Ishikawa (cell line): Measurements from ENCODE around the gene GPR78.
A peak's percentile ranks its signal among the peaks of the same experiment; 100 is the strongest.

Experiments
- CEBPB ChIP-seq: IDR thresholded peaks from 2 replicates; pipeline ENCODE4 v1.6.1; 2012
- CREB1 ChIP-seq: IDR thresholded peaks from 2 replicates; pipeline ENCODE4 v1.6.1; 2012; ENCODE audit warnings: low read depth
- EGR1 ChIP-seq: IDR thresholded peaks from 2 replicates; pipeline ENCODE4 v1.6.1; 2012
- EP300 ChIP-seq: IDR thresholded peaks from 2 replicates; pipeline ENCODE4 v1.6.1; 2012; ENCODE audit warnings: borderline replicate concordance
- FOXM1 ChIP-seq: IDR thresholded peaks from 2 replicates; pipeline ENCODE4 v1.6.1; 2012; ENCODE audit warnings: low read depth, borderline replicate concordance
- NFIC ChIP-seq: IDR thresholded peaks from 2 replicates; pipeline ENCODE4 v1.6.1; 2012
- RAD21 ChIP-seq: IDR thresholded peaks from 2 replicates; pipeline ENCODE4 v1.6.1; 2012; ENCODE audit warnings: low read depth
- TAF1 ChIP-seq: IDR thresholded peaks from 2 replicates; pipeline ENCODE4 v1.6.1; 2012; ENCODE audit warnings: low read depth, mild to moderate bottlenecking
- TCF12 ChIP-seq: IDR thresholded peaks from 2 replicates; pipeline ENCODE4 v1.6.1; 2012; ENCODE audit warnings: low read depth
- TEAD4 ChIP-seq: IDR thresholded peaks from 2 replicates; pipeline ENCODE4 v1.6.1; 2012
- YY1 ChIP-seq: IDR thresholded peaks from 2 replicates; pipeline ENCODE4 v1.6.1; 2012; ENCODE audit warnings: low read depth
- ZBTB7A ChIP-seq: IDR thresholded peaks from 2 replicates; pipeline ENCODE4 v1.6.1; 2012; ENCODE audit warnings: low read depth
- TF ChIP-seq, protein P1 (sequence below): IDR thresholded peaks from 2 replicates; pipeline ENCODE4 v1.6.1; 2012
- TF ChIP-seq, protein P2 (sequence below): IDR thresholded peaks from 2 replicates; pipeline ENCODE4 v1.6.1; 2012
- TF ChIP-seq, protein P3 (sequence below): IDR thresholded peaks from 2 replicates; pipeline ENCODE4 v1.6.1; 2012; ENCODE audit warnings: low read depth, mild to moderate bottlenecking

Gene GPR78

DNA sequence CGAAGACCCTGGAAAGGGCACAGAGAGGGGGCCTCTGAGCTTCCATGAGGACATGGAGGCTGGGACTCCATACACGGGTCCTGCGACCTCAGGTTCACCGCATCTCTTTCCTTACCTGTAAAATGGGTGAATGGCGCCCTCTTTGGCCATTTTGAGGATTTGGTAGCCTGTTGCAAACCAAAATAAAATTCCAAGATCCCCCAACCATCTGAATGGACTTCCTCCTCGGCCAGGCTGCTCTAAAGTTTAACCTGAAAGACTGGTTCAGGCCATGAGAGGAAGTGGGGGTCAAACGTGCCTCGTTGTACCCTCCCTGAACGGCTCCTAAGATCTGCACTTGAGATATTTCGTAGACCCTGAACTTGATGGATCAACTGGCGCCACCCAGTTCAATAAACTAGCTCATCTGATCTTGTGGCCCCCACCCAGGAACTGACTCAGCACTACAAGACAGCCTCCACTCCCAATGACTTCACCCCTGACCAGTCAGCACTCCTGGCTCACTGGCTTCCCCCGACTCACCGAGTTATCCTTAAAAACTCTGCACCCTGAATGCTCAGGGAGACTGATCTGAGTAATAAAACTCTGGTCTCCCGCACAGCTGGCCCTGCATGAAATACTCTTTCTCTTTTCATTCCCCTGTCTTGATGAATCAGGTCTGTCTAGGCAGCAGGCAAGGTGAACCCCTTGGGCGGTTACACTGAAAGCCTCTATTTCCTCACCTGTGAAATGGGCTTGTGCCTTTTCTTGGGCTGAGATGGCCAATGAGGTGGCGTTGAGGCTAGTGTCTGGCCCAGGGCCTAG, 32.9 kb upstream of the GPR78 start:
- TF ChIP-seq, protein P1, sequence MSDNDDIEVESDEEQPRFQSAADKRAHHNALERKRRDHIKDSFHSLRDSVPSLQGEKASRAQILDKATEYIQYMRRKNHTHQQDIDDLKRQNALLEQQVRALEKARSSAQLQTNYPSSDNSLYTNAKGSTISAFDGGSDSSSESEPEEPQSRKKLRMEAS, result no peak
- TF ChIP-seq RAD21, result peak; percentile 84

DNA sequence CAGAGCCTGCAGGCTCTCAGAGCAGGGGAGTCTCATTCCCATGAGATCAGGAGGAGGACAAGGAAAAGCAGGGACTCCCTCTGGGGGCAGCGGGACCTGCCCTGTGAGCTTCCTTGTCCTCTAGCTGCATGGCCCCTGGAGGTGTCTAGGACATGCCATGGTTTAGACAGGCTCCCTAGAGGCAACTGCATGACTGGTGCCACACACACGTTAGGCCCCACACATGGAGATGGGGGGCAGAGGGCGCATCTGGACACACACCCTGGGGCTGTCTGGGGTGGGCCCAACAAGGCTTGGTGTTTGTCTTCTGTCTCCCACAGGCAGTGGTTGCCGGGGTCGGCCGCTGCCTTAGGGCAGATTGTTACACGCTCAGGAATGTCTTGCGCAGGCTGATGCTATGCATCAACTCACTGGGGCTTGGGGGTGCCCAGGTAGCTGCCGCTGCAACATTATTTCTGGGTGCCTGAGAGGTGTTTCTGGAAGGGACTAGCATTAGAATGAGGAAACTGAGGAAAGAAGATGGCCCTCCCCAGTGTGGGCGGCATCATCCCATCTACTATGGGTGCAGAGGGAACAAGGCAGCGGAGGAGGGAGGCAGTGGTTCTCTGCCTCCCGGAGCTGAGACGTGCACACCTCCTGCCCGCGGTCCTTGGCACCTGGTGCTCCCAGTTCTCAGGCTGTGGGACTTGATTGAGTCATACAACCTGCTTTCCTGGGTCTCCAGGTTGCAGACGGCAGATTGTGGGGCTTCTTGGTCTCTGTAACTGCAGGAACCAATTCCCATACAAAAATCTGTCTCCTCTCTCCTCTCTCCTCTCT, 32.1 kb upstream of the GPR78 start:
- no peak for TF ChIP-seq YY1
- no peak for TF ChIP-seq FOXM1
- TF ChIP-seq RAD21, result no peak
- TF ChIP-seq EGR1, result no peak

DNA sequence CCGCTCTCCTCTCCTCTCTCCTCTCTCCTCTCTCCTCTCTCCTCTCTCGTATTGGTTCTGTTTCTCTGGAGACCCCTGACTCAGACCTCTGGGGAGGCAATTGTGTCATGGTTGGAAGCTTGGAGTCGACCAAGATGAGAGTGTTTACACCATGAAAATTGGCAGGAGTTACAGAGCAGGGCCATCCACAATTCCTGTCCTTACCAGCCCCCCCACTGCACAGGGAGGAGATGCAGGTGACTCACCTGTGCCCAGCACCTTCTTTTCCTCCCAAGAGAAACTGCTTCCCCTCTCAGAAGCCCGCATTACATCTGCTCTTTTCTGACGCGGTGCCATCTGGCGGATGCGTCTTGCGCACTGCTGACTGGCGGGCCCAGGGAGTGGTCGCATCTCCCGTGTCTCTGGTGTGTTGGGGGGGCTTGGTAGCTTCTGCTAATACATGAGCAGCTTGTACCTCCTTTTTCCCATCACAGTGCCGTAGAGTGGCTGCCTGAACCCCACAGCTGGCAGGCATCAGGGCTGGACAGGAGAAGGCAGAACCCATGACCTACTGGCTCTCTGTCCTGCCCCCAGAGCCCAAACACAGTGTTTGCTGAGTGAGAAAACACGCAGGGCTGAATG, 31.4 kb upstream of the GPR78 start:
- TF ChIP-seq NFIC (no peak), FOXM1 (no peak), RAD21 (no peak)
- TF ChIP-seq, protein P2, sequence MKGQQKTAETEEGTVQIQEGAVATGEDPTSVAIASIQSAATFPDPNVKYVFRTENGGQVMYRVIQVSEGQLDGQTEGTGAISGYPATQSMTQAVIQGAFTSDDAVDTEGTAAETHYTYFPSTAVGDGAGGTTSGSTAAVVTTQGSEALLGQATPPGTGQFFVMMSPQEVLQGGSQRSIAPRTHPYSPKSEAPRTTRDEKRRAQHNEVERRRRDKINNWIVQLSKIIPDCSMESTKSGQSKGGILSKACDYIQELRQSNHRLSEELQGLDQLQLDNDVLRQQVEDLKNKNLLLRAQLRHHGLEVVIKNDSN, result no peak

DNA sequence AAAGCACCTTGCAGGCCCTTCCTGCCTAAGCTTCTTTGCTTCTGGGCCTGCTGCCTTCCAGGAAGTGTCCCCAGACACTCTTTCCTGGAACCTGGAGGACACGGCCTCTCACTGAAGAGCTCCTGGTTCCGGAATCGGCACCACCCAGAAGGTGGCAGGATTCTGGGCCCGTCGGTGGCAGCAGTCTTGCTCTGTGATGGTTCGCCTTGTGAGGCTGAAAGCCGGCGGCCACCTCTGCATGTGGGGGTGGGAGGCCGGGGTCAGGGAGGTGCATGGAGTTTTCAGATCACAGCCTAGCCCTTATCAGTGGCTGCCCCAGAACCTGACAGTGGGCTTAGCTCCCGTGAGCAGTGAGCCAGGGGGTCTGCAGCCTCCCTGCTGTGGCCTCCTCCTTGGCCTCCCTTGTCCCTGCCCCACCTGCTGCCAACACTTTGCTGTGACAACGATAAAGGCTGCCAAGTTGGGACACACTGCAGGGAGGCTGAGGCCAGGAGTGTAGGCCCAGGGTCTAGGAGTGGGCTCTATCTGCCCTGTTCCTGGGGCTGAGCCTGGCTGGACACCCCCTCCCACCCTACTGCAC, 30.8 kb upstream of the GPR78 start:
- no peak for TF ChIP-seq RAD21
- TF ChIP-seq ZBTB7A, result no peak
- TF ChIP-seq, protein P2, result no peak
- TF ChIP-seq CEBPB, result no peak
- TF ChIP-seq NFIC, result no peak
- TF ChIP-seq EGR1, result no peak
- TF ChIP-seq TEAD4, result no peak
- no peak for TF ChIP-seq EP300
- no peak for TF ChIP-seq TAF1
- no peak for TF ChIP-seq TCF12
- no peak for TF ChIP-seq FOXM1
- TF ChIP-seq, protein P3, sequence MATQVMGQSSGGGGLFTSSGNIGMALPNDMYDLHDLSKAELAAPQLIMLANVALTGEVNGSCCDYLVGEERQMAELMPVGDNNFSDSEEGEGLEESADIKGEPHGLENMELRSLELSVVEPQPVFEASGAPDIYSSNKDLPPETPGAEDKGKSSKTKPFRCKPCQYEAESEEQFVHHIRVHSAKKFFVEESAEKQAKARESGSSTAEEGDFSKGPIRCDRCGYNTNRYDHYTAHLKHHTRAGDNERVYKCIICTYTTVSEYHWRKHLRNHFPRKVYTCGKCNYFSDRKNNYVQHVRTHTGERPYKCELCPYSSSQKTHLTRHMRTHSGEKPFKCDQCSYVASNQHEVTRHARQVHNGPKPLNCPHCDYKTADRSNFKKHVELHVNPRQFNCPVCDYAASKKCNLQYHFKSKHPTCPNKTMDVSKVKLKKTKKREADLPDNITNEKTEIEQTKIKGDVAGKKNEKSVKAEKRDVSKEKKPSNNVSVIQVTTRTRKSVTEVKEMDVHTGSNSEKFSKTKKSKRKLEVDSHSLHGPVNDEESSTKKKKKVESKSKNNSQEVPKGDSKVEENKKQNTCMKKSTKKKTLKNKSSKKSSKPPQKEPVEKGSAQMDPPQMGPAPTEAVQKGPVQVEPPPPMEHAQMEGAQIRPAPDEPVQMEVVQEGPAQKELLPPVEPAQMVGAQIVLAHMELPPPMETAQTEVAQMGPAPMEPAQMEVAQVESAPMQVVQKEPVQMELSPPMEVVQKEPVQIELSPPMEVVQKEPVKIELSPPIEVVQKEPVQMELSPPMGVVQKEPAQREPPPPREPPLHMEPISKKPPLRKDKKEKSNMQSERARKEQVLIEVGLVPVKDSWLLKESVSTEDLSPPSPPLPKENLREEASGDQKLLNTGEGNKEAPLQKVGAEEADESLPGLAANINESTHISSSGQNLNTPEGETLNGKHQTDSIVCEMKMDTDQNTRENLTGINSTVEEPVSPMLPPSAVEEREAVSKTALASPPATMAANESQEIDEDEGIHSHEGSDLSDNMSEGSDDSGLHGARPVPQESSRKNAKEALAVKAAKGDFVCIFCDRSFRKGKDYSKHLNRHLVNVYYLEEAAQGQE, result no peak
- no peak for TF ChIP-seq CREB1
- TF ChIP-seq, protein P1, result no peak
- no peak for TF ChIP-seq YY1

DNA sequence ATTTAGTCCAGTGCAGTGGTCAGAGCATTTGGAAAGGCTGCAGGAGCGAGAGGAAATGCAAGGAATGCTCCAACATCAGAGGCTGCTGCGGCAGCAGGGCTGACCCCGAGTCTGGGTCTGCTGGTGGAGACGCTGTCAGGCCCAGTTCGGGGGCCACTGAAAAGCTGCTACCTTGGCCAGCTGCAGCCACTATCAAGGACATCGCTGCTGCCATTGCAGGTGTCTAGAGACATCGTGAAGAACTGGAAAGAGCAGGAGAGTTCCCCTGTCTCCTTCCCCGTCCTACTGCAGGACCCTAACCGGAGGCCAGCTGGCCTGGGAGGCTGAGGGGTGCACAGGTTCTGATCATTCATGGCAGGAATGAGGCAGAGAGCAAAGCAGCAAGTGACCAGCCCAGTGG, 29.5 kb upstream of the GPR78 start:
- TF ChIP-seq, protein P2, result no peak
- TF ChIP-seq, protein P1, result no peak
- TF ChIP-seq EGR1, result no peak
- TF ChIP-seq, protein P3, result no peak
- no peak for TF ChIP-seq TEAD4
- TF ChIP-seq ZBTB7A, result no peak
- TF ChIP-seq YY1, result no peak
- TF ChIP-seq NFIC, result no peak
- no peak for TF ChIP-seq TCF12
- no peak for TF ChIP-seq CREB1
- TF ChIP-seq CEBPB, result no peak
